GM18870 (cell line): ENCODE measurements around the gene ADPRH.
"Not testable (repeated sequence)": the region's sequence is repeated elsewhere in the genome, so short reads cannot be mapped to it uniquely, and the experiment has no call there.

ENCODE experiments used
- ATAC-seq: cut with Tn5 transposase; IDR thresholded peaks from one replicate; pipeline ENCODE4 v1.9.1; 2021; ENCODE audit warnings: moderate library complexity; ENCODE audit not compliant: unreplicated experiment

The ADPRH gene

GRCh38 chr3:119559441-119559963 is 19.8 kb upstream of the ADPRH start, which contains the start of gene CD80:
TSS of gene CD80 (minus strand) at chr3:119559614. CDS start at chr3:119557728, 1,886 bp downstream.
- peak; percentile 37 for ATAC-seq

- no peak for ATAC-seq
Observed at GRCh38 chr3:119560160-119560559, 19.1 kb upstream of the ADPRH start.

- peak; percentile 79 for ATAC-seq
Observed at GRCh38 chr3:119562307-119562961, 16.9 kb upstream of the ADPRH start.

- not testable (repeated sequence) for ATAC-seq
Observed at GRCh38 chr3:119563334-119563733, 16.0 kb upstream of the ADPRH start.

GRCh38 chr3:119569156-119569555 is 10.1 kb upstream of the ADPRH start:
- ATAC-seq, result no peak

GRCh38 chr3:119570229-119570628 is 9.1 kb upstream of the ADPRH start:
- ATAC-seq, result peak; percentile 43

- ATAC-seq, result no peak
Observed at GRCh38 chr3:119571230-119571629, 8.1 kb upstream of the ADPRH start.

GRCh38 chr3:119571688-119572087 is 7.6 kb upstream of the ADPRH start:
- ATAC-seq, result no peak

GRCh38 chr3:119575507-119575906 is 3.8 kb upstream of the ADPRH start:
- no peak for ATAC-seq

- peak; percentile 58 for ATAC-seq
Observed at GRCh38 chr3:119580067-119580760, 922 bp downstream of the ADPRH start.

- ATAC-seq, result peak; percentile 42
Observed at GRCh38 chr3:119582178-119582577, 2.9 kb downstream of the ADPRH start.

GRCh38 chr3:119585208-119585607 is 5.9 kb downstream of the ADPRH start:
- ATAC-seq, result no peak

GRCh38 chr3:119585856-119586570 is 6.7 kb downstream of the ADPRH start:
- no peak for ATAC-seq

- no peak for ATAC-seq
Observed at GRCh38 chr3:119586733-119587172, 7.5 kb downstream of the ADPRH start.

- no peak for ATAC-seq
Observed at GRCh38 chr3:119588112-119588511, 8.8 kb downstream of the ADPRH start.

GRCh38 chr3:119589102-119589773 is 9.9 kb downstream of the ADPRH start:
- no peak for ATAC-seq

GRCh38 chr3:119590706-119591105 is 11.4 kb downstream of the ADPRH start:
- no peak for ATAC-seq

GRCh38 chr3:119592861-119593260 is 13.6 kb downstream of the ADPRH start:
- ATAC-seq, result no peak

- no peak for ATAC-seq
Observed at GRCh38 chr3:119594066-119594465, 14.8 kb downstream of the ADPRH start.

GRCh38 chr3:119594929-119595328 is 15.6 kb downstream of the ADPRH start:
- ATAC-seq, result not testable (repeated sequence)
